Esophagus muscularis mucosa (tissue), 4 donors: ENCODE measurements around the gene SPCS2. TPM values are rescaled to one million over a fixed set of nuclear protein-coding genes. Genes with fewer than 3 reads are reported as not detected.

Experiments
- DNase-seq: peaks from one replicate; pipeline ENCODE4 v3.0.0-alpha.2; 2017; ENCODE audit errors: extremely low spot score
- H3K27ac ChIP-seq, 4 donors: fragments of 200-600 bp; sonication (generic); replicated peaks in 1 of 4; 1 replicate in 3 of 4; 2 replicates in 1 of 4; pipeline ENCODE4 v1.5.1; 2016 to 2019; ENCODE audit warnings: mild to moderate bottlenecking in 1 of 4
- H3K27me3 ChIP-seq, 4 donors: fragments of 200-600 bp; sonication (generic); one replicate each; pipeline versions ENCODE4 v1.5.1 to v1.6.0; 2016 to 2019
- H3K36me3 ChIP-seq, 4 donors: fragments of 200-600 bp; sonication (generic); one replicate each; pipeline ENCODE4 v1.5.1; 2016 to 2019
- H3K4me1 ChIP-seq, 4 donors: fragments of 200-600 bp; sonication (generic); one replicate each; pipeline ENCODE4 v1.5.1; 2016 to 2019
- H3K4me3 ChIP-seq, 4 donors: fragments of 200-600 bp; sonication (generic); 1 replicate in 2 of 4; 2 replicates in 2 of 4; pipeline ENCODE4 v1.5.1; 2016 to 2019; ENCODE audit warnings: mild to moderate bottlenecking in 4 of 4, moderate library complexity in 1 of 4
- H3K9me3 ChIP-seq, 4 donors: fragments of 200-600 bp; sonication (generic); 1 replicate in 3 of 4; 2 replicates in 1 of 4; pipeline ENCODE4 v1.5.1; 2016 to 2019
- EP300 ChIP-seq: sonication (generic); formaldehyde crosslinking; IDR thresholded peaks from one replicate; pipeline ENCODE4 v1.6.1; 2017; ENCODE audit warnings: antibody characterized with exemption
- POLR2A ChIP-seq: fragments of 450-650 bp; IDR thresholded peaks from one replicate; pipeline ENCODE4 v1.6.1; 2017; ENCODE audit warnings: antibody characterized with exemption, moderate library complexity, mild to moderate bottlenecking, low read depth
- POLR2AphosphoS5 ChIP-seq, 2 donors: sonication (generic); formaldehyde crosslinking; IDR thresholded peaks; one replicate each; pipeline ENCODE4 v1.6.1; 2017; ENCODE audit warnings: antibody characterized with exemption in 2 of 2
- WGBS: methylation state at CpG from one replicate; pipeline ENCODE4 v1.1.5; 2018; 5-methylcytosine and 5-hydroxymethylcytosine counted together
- intact Hi-C: fragments of 100-400 bp; cut with DNase I; formaldehyde crosslinking; loops from one replicate; pipeline ENCODE4 v1.15.1; 2023
- total RNA-seq, 4 donors: library from RNA; depleted of rRNA; stranded (reverse); fragments of >200 nt; gene quantifications; one replicate each; pipeline versions ENCODE4 v1.1.0 to v1.2.1, GENCODE V29; 2016
- TF ChIP-seq, protein P1 (sequence below), 3 experiments: fragments of 200-600 bp in 2 of 3; fragments of 450-650 bp in 1 of 3; sonication (generic) in 2 of 3; IDR thresholded peaks; one replicate each; pipeline ENCODE4 v1.5.1; 2017 to 2019; ENCODE audit warnings: antibody characterized with exemption in 3 of 3, mild to moderate bottlenecking in 2 of 3, moderate library complexity in 1 of 3

Gene SPCS2
- total RNA-seq, 4 donors from 2014 or later, result 23.6 to 98.7 (median 28.6) TPM

DNA sequence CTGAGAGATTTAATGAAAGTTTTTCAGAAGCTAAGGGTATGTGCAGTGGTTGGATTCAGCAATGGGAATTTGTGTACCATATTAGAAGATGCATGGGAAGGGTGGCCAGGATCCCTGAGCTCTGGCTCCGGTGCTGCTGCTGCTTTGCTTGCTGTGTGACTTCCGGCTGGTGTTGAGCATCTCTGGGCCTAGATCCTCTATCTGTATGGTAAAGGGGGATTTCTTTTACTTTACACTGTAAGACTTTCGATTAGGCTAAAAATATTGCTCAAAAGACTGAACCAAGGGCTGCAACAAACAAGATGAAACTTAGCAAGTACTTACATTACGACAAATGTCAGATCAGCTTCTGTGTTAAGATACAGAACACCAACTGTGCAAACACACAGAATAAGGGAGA lies 39.3 kb upstream of the SPCS2 start:
- TF ChIP-seq, protein P1, sequence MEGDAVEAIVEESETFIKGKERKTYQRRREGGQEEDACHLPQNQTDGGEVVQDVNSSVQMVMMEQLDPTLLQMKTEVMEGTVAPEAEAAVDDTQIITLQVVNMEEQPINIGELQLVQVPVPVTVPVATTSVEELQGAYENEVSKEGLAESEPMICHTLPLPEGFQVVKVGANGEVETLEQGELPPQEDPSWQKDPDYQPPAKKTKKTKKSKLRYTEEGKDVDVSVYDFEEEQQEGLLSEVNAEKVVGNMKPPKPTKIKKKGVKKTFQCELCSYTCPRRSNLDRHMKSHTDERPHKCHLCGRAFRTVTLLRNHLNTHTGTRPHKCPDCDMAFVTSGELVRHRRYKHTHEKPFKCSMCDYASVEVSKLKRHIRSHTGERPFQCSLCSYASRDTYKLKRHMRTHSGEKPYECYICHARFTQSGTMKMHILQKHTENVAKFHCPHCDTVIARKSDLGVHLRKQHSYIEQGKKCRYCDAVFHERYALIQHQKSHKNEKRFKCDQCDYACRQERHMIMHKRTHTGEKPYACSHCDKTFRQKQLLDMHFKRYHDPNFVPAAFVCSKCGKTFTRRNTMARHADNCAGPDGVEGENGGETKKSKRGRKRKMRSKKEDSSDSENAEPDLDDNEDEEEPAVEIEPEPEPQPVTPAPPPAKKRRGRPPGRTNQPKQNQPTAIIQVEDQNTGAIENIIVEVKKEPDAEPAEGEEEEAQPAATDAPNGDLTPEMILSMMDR (IDR thresholded peaks at IDR 0.05), result no peak
- TF ChIP-seq POLR2A, result no peak
- no peak for TF ChIP-seq POLR2AphosphoS5 (IDR thresholded peaks at IDR 0.05)
- TF ChIP-seq EP300, result no peak
- 78% methylated on average over 4 of the region's 4 CpGs for WGBS
- intact Hi-C loops, result no loop called here

GRCh38 chr11:74923125-74923524 lies 25.9 kb upstream of the SPCS2 start:
- Histone ChIP-seq H3K4me1 (no peaks in the 10 kb centered on the region), H3K27me3 (no peaks in the 10 kb centered on the region), H3K27ac (no peak overlapping the region), H3K4me3 (no peak overlapping the region), H3K36me3 (peaks cover 3 to 62% (median 35%) of the 10 kb centered on the region in 4 donors), H3K9me3 (no peaks in the 10 kb centered on the region)
- intact Hi-C loops, result no loop called here
- TF ChIP-seq EP300 (no peak), POLR2A (no peak), POLR2AphosphoS5 (IDR thresholded peaks at IDR 0.05) (no peak)
- TF ChIP-seq, protein P1 (IDR thresholded peaks at IDR 0.05), result no peak
- DNase-seq, result peak; percentile 74

More for the DNA sequence above, 39.3 kb upstream of the SPCS2 start:
- no peak overlapping the region for H3K4me3 ChIP-seq
- no peaks in the 10 kb centered on the region for H3K4me1 ChIP-seq
- no peak for DNase-seq
- H3K27ac ChIP-seq, result no peak overlapping the region
- H3K9me3 ChIP-seq, result no peaks in the 10 kb centered on the region
- H3K36me3 ChIP-seq, result peaks cover 0 to 88% (median 21%) of the 10 kb centered on the region in 4 donors
- no peaks in the 10 kb centered on the region for H3K27me3 ChIP-seq

GRCh38 chr11:74925281-74925680 lies 23.8 kb upstream of the SPCS2 start:
- intact Hi-C loops, result loop anchor here (5.0 kb wide), 2 partner anchors 107 to 317 kb away; partner anchors contain the start of gene TPBGL
- 94% methylated on average over 4 of the region's 4 CpGs for WGBS
- no peak for DNase-seq
- H3K27ac ChIP-seq, result no peak overlapping the region
- H3K36me3 ChIP-seq, result peaks cover 0 to 59% (median 19%) of the 10 kb centered on the region in 4 donors
- no peak overlapping the region for H3K4me3 ChIP-seq
- no peaks in the 10 kb centered on the region for H3K4me1 ChIP-seq
- TF ChIP-seq POLR2A (no peak), POLR2AphosphoS5 (IDR thresholded peaks at IDR 0.05) (no peak), EP300 (no peak)
- TF ChIP-seq, protein P1 (IDR thresholded peaks at IDR 0.05), result no peak
- H3K27me3 ChIP-seq, result no peaks in the 10 kb centered on the region
- no peaks in the 10 kb centered on the region for H3K9me3 ChIP-seq

DNA sequence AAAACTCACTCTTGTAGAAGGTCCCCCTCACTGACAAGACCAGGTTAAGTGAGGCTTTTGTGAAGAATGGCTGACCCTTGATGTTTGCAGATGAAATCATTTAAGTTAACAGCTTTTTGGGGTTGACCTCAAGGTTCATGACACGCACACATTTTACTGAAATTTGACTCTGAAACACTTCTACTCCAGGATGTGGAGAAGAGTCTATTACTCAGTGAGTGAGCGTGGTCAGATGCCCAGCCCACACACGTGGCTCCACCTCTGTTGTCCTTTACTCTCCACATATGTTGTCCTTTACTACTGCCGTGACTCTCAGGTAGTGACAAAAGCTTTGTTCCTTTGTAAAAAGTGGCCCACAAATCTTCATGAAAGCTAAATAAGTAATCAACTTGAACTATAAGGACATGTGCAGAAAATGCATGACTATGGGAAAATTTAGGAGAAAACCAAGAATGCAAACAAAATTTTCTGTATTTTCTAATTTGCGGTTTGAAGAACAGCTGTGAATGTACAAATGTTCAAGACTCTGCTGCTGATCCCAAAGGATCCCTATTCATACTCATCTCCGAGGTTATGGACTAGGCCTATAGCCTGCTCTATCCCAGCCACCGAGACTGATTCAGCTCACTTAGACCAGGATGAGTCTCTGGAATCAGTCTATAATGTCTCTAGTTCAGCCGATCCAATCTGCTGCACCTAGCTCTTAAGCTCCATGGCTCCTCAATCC lies 22.6 kb upstream of the SPCS2 start:
- H3K4me1 ChIP-seq, result no peaks in the 10 kb centered on the region
- no peak overlapping the region for H3K4me3 ChIP-seq
- WGBS, result 89% methylated on average over 8 of the region's 8 CpGs
- peaks cover 0 to 53% (median 8%) of the 10 kb centered on the region in 4 donors for H3K36me3 ChIP-seq
- DNase-seq, result no peak
- no peaks in the 10 kb centered on the region for H3K9me3 ChIP-seq
- H3K27ac ChIP-seq, result no peak overlapping the region
- H3K27me3 ChIP-seq, result no peaks in the 10 kb centered on the region
- intact Hi-C loops, result loop anchor here (5.0 kb wide), 2 partner anchors 106 to 316 kb away; partner anchors contain the start of gene TPBGL
- TF ChIP-seq POLR2AphosphoS5 (IDR thresholded peaks at IDR 0.05) (no peak), EP300 (no peak), POLR2A (no peak)
- TF ChIP-seq, protein P1 (IDR thresholded peaks at IDR 0.05), result no peak
